ENCODE results near the gene PLIN1. TPM values are rescaled to one million over a fixed set of nuclear protein-coding genes. Genes with fewer than 3 reads are reported as not detected.

Gene PLIN1
- total and polyA plus RNA-seq, 2 donors (not counting 3 experiments of a cell fraction or from before 2014, with no cell fraction given), result 0.07 TPM; not detected in 1

DNA sequence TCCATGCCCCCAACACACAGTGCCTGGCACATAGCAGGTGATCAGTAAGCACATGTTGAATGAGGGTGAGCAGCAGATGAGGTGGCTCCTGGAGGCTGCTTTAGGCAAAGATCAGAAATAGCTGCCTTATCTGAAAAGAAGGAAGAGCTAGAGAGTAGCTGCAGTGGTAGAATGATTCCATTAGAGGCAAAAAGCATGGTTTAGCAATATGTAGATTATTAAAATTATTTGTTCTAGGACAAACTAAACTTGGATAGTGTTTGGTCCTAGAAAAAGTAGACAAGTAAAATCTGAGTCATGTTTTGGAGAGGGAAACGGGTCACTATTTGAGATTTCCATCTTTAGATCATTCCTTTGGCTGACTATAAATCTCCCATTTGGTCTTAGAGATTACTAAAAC lies 56.0 kb downstream of the PLIN1 start:
- intact Hi-C loops (cut with micrococcal nuclease), result no loop called here
- H3K9me3 ChIP-seq (replicated peaks; ENCODE audit: control insufficient read depth, insufficient read depth, low read length), result no peaks in the 10 kb centered on the region
- no peaks in the 10 kb centered on the region for H3K79me2 ChIP-seq (ENCODE audit: control insufficient read depth, insufficient read depth, low read length)
- no peak overlapping the region for H2AFZ ChIP-seq (ENCODE audit: low read depth, low read length)
- no peaks in the 10 kb centered on the region for H3K27me3 ChIP-seq (ENCODE audit: control insufficient read depth in 2 of 2, insufficient read depth in 2 of 2, low read length in 2 of 2)
- POLR2A ChIA-PET, result no interaction called here
- no peak overlapping the region for H3K4me3 ChIP-seq (replicated peaks in 1 of 3; ENCODE audit: insufficient read depth in 1 of 3, low read depth in 1 of 3, low read length in 3 of 3)
- no peak overlapping the region for H3K27ac ChIP-seq (ENCODE audit: insufficient read depth, low read depth, low read length)
- H3K9me1 ChIP-seq (replicated peaks; ENCODE audit: control insufficient read depth, extremely low read depth, insufficient read depth, low read length), result no peaks in the 10 kb centered on the region
- DNase-seq (ENCODE audit: low read depth, low spot score) (no peak), FAIRE-seq (no peak)
- BruUV-seq (replicated peaks), result no TSS peak
- H3K36me3 ChIP-seq (ENCODE audit: control insufficient read depth in 2 of 2, extremely low read depth in 1 of 2, insufficient read depth in 2 of 2, low read length in 2 of 2), result peaks cover 17 to 25% of the 10 kb centered on the region in 2 experiments
- H3K4me2 ChIP-seq (ENCODE audit: insufficient read depth, low read length), result no peak overlapping the region
- no peak overlapping the region for H3K9ac ChIP-seq (replicated peaks; ENCODE audit: extremely low read depth, insufficient read depth, low read length)
- H3K4me1 ChIP-seq (ENCODE audit: control insufficient read depth, extremely low read depth, insufficient read depth, low read length), result no peaks in the 10 kb centered on the region
- dilution Hi-C loops (cut with MboI; ENCODE audit: extremely low pct_ligation_motif_present, low sequenced_read_pairs), result no loop called here
- H4K20me1 ChIP-seq (replicated peaks; ENCODE audit: control insufficient read depth, extremely low read depth, insufficient read depth, low read length), result no peaks in the 10 kb centered on the region
- CTCF ChIA-PET, result interaction anchor here (1.1 kb wide), 1 partner anchor 117 kb away, joined by 3 read pairs; no protein-coding TSS in a partner anchor
- TF ChIP-seq, protein P1, sequence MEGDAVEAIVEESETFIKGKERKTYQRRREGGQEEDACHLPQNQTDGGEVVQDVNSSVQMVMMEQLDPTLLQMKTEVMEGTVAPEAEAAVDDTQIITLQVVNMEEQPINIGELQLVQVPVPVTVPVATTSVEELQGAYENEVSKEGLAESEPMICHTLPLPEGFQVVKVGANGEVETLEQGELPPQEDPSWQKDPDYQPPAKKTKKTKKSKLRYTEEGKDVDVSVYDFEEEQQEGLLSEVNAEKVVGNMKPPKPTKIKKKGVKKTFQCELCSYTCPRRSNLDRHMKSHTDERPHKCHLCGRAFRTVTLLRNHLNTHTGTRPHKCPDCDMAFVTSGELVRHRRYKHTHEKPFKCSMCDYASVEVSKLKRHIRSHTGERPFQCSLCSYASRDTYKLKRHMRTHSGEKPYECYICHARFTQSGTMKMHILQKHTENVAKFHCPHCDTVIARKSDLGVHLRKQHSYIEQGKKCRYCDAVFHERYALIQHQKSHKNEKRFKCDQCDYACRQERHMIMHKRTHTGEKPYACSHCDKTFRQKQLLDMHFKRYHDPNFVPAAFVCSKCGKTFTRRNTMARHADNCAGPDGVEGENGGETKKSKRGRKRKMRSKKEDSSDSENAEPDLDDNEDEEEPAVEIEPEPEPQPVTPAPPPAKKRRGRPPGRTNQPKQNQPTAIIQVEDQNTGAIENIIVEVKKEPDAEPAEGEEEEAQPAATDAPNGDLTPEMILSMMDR (IDR thresholded peaks at IDR 0.05; ENCODE audit: extremely low read depth in 1 of 2, insufficient read depth in 1 of 2, low read depth in 1 of 2, low read length in 2 of 2), result no peak
- TF ChIP-seq GATA2 (IDR thresholded peaks at IDR 0.05; ENCODE audit: insufficient read depth, insufficient read length, low read depth, low read length) (no peak), POLR2A (IDR thresholded peaks at IDR 0.05; ENCODE audit: low read depth, low read length) (no peak), POLR2AphosphoS5 (IDR thresholded peaks at IDR 0.05; ENCODE audit: insufficient read depth, low read depth, low read length) (no peak), JUN (IDR thresholded peaks at IDR 0.05; ENCODE audit: borderline replicate concordance, insufficient read depth, insufficient read length, low read depth) (no peak), MYC (IDR thresholded peaks at IDR 0.05; ENCODE audit: low read depth, low read length) (no peak), FOS (IDR thresholded peaks at IDR 0.05; ENCODE audit: borderline replicate concordance, insufficient read depth, low read length) (no peak), EZH2 (IDR thresholded peaks at IDR 0.05; ENCODE audit: borderline replicate concordance, low read depth, low read length, severe bottlenecking) (no peak)
- TF ChIP-seq, protein P2, sequence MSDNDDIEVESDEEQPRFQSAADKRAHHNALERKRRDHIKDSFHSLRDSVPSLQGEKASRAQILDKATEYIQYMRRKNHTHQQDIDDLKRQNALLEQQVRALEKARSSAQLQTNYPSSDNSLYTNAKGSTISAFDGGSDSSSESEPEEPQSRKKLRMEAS (IDR thresholded peaks at IDR 0.05; ENCODE audit: insufficient read depth, insufficient read length), result no peak

Data from endothelial cell of umbilical vein (primary cell).